ENCODE data around the gene PSMC3.

DNA sequence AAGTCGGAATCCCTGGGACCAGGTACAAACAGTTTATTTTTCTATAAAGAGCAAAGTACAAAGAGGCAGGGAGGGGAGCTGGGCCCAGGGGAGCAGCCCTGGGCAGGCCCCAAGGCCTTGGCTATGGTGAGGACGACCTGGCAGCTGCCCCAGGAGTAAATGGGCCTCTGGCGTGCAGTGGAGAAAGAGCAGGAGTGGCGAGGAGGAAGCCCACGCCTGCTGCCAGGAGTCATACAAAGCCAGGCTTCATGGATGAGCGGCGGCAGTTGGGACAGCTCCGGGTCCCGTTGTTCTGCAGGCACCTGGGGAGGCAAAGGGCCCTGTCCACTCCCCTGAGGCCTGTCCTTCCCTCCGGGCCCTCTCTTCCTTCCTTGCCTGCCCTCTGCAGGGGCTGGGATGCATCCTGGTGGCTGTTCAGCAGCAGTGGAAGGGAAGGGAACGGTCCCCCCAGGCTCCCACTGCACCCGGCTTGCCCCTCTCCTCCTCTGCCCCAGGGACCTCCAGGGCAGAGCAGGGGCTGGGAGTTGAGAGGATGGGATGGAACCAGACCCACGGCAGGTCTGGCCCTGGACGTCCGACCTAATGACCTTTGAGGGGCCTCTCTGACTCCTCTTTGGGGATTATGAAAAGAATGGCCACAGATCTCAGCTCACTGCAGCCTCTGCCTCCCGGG lies 11.6 kb upstream of the PSMC3 start:
- TF ChIP-seq, protein P1, sequence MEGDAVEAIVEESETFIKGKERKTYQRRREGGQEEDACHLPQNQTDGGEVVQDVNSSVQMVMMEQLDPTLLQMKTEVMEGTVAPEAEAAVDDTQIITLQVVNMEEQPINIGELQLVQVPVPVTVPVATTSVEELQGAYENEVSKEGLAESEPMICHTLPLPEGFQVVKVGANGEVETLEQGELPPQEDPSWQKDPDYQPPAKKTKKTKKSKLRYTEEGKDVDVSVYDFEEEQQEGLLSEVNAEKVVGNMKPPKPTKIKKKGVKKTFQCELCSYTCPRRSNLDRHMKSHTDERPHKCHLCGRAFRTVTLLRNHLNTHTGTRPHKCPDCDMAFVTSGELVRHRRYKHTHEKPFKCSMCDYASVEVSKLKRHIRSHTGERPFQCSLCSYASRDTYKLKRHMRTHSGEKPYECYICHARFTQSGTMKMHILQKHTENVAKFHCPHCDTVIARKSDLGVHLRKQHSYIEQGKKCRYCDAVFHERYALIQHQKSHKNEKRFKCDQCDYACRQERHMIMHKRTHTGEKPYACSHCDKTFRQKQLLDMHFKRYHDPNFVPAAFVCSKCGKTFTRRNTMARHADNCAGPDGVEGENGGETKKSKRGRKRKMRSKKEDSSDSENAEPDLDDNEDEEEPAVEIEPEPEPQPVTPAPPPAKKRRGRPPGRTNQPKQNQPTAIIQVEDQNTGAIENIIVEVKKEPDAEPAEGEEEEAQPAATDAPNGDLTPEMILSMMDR (conservative IDR thresholded peaks at IDR 0.05) = no peak
- TF ChIP-seq EZH2 (IDR thresholded peaks at IDR 0.05; ENCODE audit: low read depth) = no peak
